AG10803 (cell line): ENCODE data around the gene GOSR2.

Source experiments
- DNase-seq: peaks from one replicate; pipeline ENCODE4 v3.0.0; 2010; ENCODE audit warnings: low read depth
- H3K4me3 ChIP-seq: 2 replicates; pipeline ENCODE4 v1.5.1; 2011; ENCODE audit warnings: mild to moderate bottlenecking, low read length, control low read depth
- CTCF ChIP-seq: conservative IDR thresholded peaks from 2 replicates; pipeline ENCODE4 v1.5.1; 2011; ENCODE audit warnings: mild to moderate bottlenecking, low read length, control low read depth, inconsistent platforms

GOSR2 gene

GRCh38 chr17:46898860-46899259 lies 24.1 kb upstream of the GOSR2 start:
- no peak for TF ChIP-seq CTCF
- DNase-seq = no peak
- H3K4me3 ChIP-seq = no peak overlapping the region

DNA sequence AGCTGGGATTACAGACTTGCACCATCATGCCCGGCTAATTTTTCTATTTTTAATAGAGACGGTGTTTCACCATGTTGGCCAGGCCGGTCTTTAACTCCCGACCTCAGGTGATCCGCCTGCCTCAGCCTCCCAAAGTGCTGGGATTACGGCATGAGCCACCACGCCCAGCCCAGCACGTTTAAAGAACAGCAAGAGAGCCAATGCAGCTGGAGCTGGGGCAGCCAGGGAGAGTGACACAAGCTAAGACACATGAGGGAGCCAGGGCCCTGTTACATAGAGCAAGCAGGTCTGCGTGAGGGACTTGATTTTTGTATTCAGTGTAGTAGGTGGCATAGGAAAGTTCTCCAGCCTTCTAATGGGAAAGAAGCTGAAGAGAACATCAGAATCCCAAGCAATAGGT lies 21.7 kb upstream of the GOSR2 start:
- no peak for DNase-seq
- H3K4me3 ChIP-seq = no peak overlapping the region
- TF ChIP-seq CTCF = no peak

GRCh38 chr17:46903762-46904672 lies 18.9 kb upstream of the GOSR2 start:
- no peak for TF ChIP-seq CTCF
- no peak for DNase-seq
- no peak overlapping the region for H3K4me3 ChIP-seq

DNA sequence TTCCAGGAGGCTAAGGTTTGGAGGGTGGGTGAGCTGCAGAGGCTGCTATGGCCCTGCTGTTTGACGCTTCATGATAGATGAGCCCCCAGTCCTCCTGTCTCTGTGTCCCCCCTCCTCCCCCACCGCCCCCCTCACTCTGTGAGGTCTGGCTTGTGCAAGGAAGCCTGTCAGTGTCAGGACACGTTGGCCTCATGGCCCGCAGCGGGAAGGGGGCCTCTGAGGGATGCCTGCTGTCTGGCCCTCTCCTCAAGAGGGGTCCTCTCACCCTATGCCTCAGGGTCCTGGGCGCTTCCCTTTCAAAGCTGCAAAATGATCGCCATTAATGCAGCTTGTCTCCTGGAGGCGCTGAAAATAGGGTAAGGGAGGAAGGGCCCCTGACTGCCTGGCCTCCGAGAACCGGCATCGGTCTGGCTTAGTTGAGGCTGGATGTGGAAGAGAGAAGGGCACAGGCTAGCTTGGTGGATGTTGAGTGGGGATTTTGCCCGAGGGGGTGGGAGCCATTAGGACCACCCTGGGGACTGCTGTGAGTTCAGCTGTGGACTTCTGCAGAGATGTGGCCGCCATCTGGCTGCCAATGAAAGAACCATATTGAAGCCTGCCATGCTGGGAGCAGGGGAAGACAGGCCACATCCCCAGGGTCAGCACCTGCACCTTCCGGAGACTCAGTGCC lies 14.8 kb upstream of the GOSR2 start:
- H3K4me3 ChIP-seq = no peak overlapping the region
- no peak for TF ChIP-seq CTCF
- DNase-seq = no peak

DNA sequence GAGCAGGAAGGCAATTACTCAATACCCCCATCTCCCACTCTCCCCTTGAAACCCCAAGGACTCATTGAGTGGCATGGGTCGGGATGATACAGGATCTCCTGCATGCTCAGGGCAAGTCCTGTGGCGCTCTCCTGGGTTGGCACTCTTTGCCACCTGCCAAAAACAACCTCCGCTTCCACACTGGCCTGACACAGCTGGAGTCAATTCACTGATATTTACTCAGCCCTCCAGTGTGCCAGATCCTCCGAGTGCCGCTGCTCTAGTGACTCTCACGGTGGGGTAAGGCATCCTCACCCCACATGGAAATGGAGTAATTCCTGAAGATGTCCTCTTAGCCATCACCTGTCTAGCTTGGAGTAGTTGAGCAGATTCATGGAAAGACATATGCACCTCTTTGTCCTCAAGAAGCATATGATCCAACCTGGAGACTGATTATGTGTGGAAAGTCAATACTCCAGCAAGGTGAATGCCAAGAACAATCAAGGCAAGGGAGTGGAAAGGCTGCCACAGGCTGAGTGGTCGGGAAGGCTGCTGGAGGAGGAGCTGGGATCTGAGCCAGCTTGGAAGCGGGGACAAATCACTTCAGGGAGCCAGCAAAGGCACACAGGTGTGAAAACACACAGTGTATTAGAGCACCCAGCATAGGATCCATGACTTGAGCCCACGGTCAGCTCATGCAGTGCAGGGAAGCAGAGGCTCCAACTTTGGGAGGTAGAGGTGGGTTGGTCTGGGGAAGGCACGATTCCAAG lies 12.6 kb upstream of the GOSR2 start:
- TF ChIP-seq CTCF = no peak
- no peak overlapping the region for H3K4me3 ChIP-seq
- DNase-seq = no peak

- no peak overlapping the region for H3K4me3 ChIP-seq
- no peak for TF ChIP-seq CTCF
- DNase-seq = peak; percentile 4
Measured at GRCh38 chr17:46911311-46911710, 11.6 kb upstream of the GOSR2 start.
